Stimulated activated CD8-positive, alpha-beta memory T cell treated with anti-CD3 and anti-CD28 coated beads, Interleukin-15, amount 100 ng/mL, for 24 hours (primary cell): ENCODE data around the gene TCF25.
"Not testable (repeated sequence)": the region's sequence is repeated elsewhere in the genome, so short reads cannot be mapped to it uniquely, and the experiment has no call there.

Source experiments
- DNase-seq: peaks from one replicate; pipeline ENCODE4 v3.0.0-alpha.2; 2020; ENCODE audit warnings: low read depth

The TCF25 gene

DNA sequence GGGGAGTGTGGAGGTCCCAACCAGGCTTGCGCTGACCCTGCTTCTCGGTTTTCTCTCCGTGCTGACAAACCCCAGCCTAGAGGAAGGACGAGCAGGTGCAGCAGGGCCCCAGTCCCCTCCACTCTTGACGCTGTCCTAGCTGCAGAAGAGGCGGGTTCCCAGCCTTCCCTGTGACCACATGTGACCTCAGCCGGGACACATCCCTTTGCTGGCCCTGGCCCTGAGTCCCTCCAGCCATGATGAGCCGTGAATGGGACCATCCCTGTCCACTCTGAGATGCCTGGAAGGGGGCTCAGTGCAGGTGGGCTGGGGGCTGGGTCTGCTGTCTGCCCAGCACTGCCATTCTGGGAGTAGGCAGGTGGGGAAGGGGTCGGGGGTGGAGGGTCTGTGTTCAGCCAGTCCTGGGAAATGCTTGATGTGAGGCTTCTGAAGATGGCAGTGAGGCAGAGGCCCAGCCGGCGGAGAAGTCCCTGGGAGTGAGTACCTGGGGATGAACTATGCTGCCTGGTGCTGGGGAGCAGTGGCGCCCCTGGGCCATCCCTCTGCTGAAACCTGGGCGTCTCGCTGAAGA is 47.8 kb downstream of the TCF25 start:
- DNase-seq, result no peak

- DNase-seq, result no peak
These were observed 48.5 kb downstream of the TCF25 start for GRCh38 chr16:89921702-89922476.

GRCh38 chr16:89922477-89922883 is 49.1 kb downstream of the TCF25 start:
- no peak for DNase-seq

- DNase-seq, result no peak
These were observed 49.7 kb downstream of the TCF25 start, which contains the start of gene TUBB3 for GRCh38 chr16:89922884-89923639. Gene TUBB3 (plus strand): TSS chr16:89923342. CDS start chr16:89923402, 60 bp downstream.

DNA sequence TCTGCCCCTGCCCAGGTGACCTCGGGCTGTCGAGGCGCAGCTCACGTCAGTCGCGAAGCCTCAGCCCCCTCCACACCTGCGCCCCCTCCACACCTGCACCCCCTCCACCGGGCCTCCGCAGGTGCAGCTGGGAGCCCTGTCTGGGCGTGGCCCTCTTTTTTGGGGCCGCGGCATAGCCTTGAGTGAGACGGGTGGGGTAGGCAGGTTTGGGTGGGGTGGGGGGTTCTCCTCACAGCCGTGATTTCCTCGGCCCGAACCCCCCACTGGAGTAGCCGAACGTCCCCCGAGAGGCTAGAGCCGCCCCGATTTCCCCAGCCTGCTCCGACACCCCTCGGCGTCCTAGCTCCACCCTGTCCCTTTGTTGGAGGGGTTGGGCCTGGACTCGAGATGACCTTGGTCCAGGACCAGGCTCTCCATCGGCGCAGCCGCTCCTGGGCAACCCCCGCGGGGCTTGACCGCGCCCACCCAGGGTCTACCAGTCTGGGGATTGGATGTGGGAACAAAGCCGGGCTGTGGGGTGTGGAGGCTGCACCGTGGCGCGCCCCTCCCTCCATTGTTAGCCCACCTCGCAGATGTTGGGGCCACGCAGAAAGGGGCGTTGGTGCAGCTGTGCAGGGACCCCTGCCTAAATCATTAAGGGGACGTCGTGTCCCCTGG is 50.4 kb downstream of the TCF25 start:
- no peak for DNase-seq

DNA sequence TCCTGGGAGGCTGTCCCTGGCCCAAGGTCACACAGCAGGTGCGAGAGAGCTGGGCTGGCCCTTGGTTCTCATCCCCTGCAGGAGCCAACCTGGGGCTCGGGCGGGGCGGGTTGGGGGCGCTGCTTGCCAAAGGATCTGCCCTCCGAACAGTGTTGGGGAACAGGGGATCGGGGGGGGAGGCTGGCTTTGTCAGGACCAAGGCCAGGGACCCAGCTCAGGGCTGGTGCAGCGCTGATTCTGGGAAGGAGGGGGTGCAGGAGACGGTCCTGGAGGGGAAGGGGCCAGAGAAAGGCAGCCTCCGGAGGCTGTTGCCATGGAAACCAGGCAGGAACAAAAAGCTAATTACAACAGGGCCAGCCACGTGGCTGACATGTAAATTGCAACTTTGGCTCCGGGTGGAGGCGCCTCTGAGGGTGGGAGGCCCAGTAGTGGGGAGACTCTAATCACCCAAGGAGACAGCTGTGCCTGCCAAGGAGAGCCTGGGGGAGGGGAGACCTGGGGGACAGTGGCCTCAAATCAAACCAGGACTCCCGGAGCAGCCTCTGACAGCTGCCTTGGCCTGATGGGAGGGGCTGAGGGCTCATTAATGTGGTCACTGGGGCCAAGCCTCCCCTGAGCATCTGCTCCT is 51.0 kb downstream of the TCF25 start:
- no peak for DNase-seq

GRCh38 chr16:89924925-89925307 is 51.5 kb downstream of the TCF25 start:
- DNase-seq, result no peak

GRCh38 chr16:89925596-89926079 is 52.2 kb downstream of the TCF25 start:
- no peak for DNase-seq

- DNase-seq, result no peak
These were observed 58.0 kb downstream of the TCF25 start for GRCh38 chr16:89931305-89931896.

DNA sequence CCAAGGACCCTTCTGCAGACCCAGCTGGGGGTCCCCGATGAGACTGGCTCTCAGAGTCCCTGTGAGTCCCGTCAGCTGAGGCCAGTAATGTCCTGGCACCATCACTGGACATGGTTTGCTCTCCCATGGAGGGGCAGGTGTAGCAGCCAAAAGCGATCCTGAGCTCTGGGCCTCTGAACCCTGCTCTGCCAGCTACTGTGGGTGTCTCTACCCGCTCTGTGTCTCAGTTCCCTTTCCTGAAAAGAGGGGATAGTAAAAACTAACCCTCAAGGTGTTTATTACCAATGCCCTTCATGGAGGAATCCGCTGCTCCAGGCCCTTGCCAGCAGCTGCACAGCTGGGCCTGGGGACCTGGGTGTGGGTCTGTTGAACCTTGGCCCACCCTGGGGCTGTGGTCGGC is 58.6 kb downstream of the TCF25 start:
- no peak for DNase-seq

GRCh38 chr16:89934019-89934418 is 60.6 kb downstream of the TCF25 start:
- not testable (repeated sequence) for DNase-seq

DNA sequence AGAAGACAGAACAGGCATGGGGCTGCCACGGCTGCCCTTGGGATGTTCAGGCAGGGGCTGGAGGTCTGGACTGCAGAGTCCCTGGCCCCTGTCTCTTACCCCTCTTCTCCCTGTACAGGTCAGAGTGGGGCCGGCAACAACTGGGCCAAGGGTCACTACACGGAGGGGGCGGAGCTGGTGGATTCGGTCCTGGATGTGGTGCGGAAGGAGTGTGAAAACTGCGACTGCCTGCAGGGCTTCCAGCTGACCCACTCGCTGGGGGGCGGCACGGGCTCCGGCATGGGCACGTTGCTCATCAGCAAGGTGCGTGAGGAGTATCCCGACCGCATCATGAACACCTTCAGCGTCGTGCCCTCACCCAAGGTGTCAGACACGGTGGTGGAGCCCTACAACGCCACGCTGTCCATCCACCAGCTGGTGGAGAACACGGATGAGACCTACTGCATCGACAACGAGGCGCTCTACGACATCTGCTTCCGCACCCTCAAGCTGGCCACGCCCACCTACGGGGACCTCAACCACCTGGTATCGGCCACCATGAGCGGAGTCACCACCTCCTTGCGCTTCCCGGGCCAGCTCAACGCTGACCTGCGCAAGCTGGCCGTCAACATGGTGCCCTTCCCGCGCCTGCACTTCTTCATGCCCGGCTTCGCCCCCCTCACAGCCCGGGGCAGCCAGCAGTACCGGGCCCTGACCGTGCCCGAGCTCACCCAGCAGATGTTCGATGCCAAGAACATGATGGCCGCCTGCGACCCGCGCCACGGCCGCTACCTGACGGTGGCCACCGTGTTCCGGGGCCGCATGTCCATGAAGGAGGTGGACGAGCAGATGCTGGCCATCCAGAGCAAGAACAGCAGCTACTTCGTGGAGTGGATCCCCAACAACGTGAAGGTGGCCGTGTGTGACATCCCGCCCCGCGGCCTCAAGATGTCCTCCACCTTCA is 61.5 kb downstream of the TCF25 start:
- DNase-seq, result no peak

GRCh38 chr16:89935620-89936019 is 62.2 kb downstream of the TCF25 start:
- not testable (repeated sequence) for DNase-seq

- DNase-seq, result no peak
These were observed 62.6 kb downstream of the TCF25 start for GRCh38 chr16:89936034-89936433.

GRCh38 chr16:89936508-89936907 is 63.1 kb downstream of the TCF25 start:
- no peak for DNase-seq

DNA sequence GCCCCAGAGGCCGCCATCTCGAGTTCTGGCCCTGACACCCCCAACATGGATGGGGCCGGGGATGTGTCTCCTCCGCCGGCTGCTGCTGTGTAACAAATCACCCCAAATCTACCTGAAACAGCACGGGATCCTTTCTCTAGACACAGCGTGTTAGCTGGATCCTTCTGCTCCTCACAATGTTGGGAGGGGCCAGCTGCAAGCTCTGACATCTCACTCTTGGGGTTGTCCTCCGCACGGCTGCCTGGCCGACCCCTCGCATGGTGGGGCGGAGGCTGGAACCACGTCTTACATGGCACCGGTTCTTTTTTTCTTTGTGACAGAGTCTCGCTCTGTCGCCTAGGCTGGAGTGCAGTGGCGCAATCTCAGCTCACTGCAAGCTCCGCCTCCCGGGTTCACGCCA is 63.6 kb downstream of the TCF25 start:
- DNase-seq, result no peak

GRCh38 chr16:89938175-89938885 is 64.9 kb downstream of the TCF25 start:
- DNase-seq, result no peak

DNA sequence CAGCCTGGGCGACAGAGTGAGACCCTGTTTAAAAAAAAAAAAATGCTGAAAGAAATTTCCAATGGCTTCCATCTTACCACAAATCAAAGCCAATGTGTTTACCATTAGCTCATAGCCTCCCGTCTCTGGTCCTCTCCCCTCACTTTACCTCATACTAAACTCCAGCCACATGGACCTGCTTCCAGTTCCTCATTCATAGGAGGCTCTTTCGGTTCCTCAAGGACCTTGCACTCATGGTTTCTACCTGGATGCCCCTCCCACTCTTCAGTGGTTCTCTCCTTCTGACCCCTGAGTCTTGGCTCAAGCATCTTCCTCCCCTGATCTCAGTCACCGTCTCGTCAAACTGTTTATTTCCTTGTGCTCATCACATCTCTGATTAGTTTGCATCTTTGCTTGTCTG is 71.4 kb downstream of the TCF25 start:
- no peak for DNase-seq

DNA sequence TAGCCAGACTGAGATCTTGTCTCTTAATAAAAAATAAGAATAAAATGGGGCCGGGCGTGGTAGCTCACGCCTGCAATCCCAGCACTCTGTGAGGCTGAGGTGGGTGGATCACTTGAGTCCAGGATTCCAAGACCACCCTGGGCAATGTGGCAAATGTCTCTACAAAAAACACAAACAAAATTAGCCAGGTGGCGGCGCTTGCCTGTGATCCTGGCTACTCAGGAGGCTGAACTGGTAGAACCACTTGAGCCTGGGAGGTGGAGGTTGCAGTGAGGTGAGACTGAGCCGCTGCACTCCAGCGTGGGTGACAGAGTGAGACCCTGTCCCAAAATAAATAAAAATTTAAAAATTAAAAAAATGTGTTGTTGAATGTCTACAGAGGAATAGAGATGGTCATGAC is 72.3 kb downstream of the TCF25 start:
- no peak for DNase-seq

- DNase-seq, result no peak
These were observed 73.1 kb downstream of the TCF25 start for GRCh38 chr16:89946515-89946914.
